ENCODE data around the gene PBX4.

- TF ChIP-seq POLR2A (IDR thresholded peaks at IDR 0.05) = no peak
- TF ChIP-seq EP300 (IDR thresholded peaks at IDR 0.05) = no peak
- no peak for TF ChIP-seq CTCF (IDR thresholded peaks at IDR 0.05)
Measured at GRCh38 chr19:19543101-19543500, 75.4 kb downstream of the PBX4 start.

All from stomach (tissue), 4 donors.